Measurements from ENCODE around the gene MPRIP.

GRCh38 chr17:17186051-17186450, 143.8 kb downstream of the MPRIP start:
- TF ChIP-seq CTCF (conservative IDR thresholded peaks at IDR 0.05) (no peak), ZFX (IDR thresholded peaks at IDR 0.05) (no peak)
